Panc1 (cell line): ENCODE measurements around the gene NFU1. TPM values are rescaled to one million over a fixed set of nuclear protein-coding genes. Genes with fewer than 3 reads are reported as not detected.

Experiments used
- ATAC-seq: fragments of 200-7000 bp; cut with Tn5 transposase; 2 replicates; pipeline ENCODE4 v1.9.1; 2020; ENCODE audit warnings: mild to moderate bottlenecking, moderate library complexity
- BruUV-seq: library from RNA; stranded (reverse); fragments of 400-500 nt; replicated peaks from 2 replicates; lab custom pipeline; 2021; lab: Mats Ljungman, UMichigan
- CTCF ChIA-PET: fragments of 300-600 bp; sonication (Branson Sonifier 250); formaldehyde crosslinking; loops from one replicate; lab custom pipeline; 2022; ENCODE audit warnings: antibody characterized with exemption; lab: Charles Lee
- POLR2A ChIA-PET: fragments of 300-600 bp; sonication (Branson Sonifier 250); formaldehyde crosslinking; loops from one replicate; lab custom pipeline; 2022; ENCODE audit warnings: antibody characterized with exemption; lab: Charles Lee
- DNase-seq: peaks from one replicate; pipeline ENCODE4 v3.0.0-alpha.2; 2010; ENCODE audit warnings: low read depth, low spot score
- H3K27ac ChIP-seq: 2 replicates; pipeline ENCODE4 v1.5.1; 2011; ENCODE audit warnings: mild to moderate bottlenecking, low read length, inconsistent platforms
- H3K27me3 ChIP-seq: fragments of 200-500 bp; sonication (Bioruptor generic); 2 replicates; pipeline ENCODE4 v1.6.0; 2014; ENCODE audit warnings: low read length, inconsistent platforms; ENCODE audit not compliant: control insufficient read depth, insufficient read depth
- H3K36me3 ChIP-seq: fragments of 200-500 bp; sonication (Bioruptor generic); 2 replicates; pipeline ENCODE4 v1.5.1; 2014; ENCODE audit warnings: inconsistent platforms, mild to moderate bottlenecking, low read length, moderate library complexity; ENCODE audit not compliant: control insufficient read depth, insufficient read depth
- H3K4me1 ChIP-seq: 2 replicates; pipeline ENCODE4 v1.5.1; 2011; ENCODE audit warnings: inconsistent platforms, mild to moderate bottlenecking, low read length, moderate library complexity; ENCODE audit not compliant: control insufficient read depth, insufficient read depth
- H3K4me3 ChIP-seq, 2 experiments: 2 replicates each; pipeline ENCODE4 v1.5.1; 2011 to 2012; ENCODE audit warnings: low read depth in 2 of 2, low read length in 2 of 2, mild to moderate bottlenecking in 2 of 2, inconsistent platforms in 1 of 2, moderate library complexity in 1 of 2
- H3K9me3 ChIP-seq: fragments of 200-500 bp; sonication (Bioruptor generic); 2 replicates; pipeline ENCODE4 v1.5.1; 2014; ENCODE audit warnings: low read depth, mild to moderate bottlenecking, inconsistent platforms, low read length, moderate library complexity; ENCODE audit not compliant: control insufficient read depth, insufficient read depth
- POLR2AphosphoS5 ChIP-seq: IDR thresholded peaks from 2 replicates; pipeline ENCODE4 v1.6.1; 2012; ENCODE audit warnings: mild to moderate bottlenecking, low read depth, low read length, moderate library complexity
- SIN3A ChIP-seq: IDR thresholded peaks from 2 replicates; pipeline ENCODE4 v1.6.1; 2012; ENCODE audit warnings: low read depth, mild to moderate bottlenecking, low read length, moderate library complexity, borderline replicate concordance; ENCODE audit not compliant: insufficient read depth
- TCF7L2 ChIP-seq: IDR thresholded peaks from 2 replicates; pipeline ENCODE4 v1.6.1; 2011; ENCODE audit warnings: mild to moderate bottlenecking, low read depth, low read length, inconsistent platforms
- in situ Hi-C: cut with HindIII; loops from 2 replicates; pipeline ENCODE4 v1.10.0; 2016; ENCODE audit warnings: low sequenced_read_pairs, low pct_unique_long_range_greater_than_20kb
- intact Hi-C: fragments of 100-400 bp; cut with micrococcal nuclease; formaldehyde crosslinking; loops from one replicate; pipeline ENCODE4 v1.10.0; 2022; ENCODE audit not compliant: unreplicated experiment
- total RNA-seq: library from RNA; stranded (reverse); gene quantifications from one replicate; pipeline ENCODE4 v1.2.1, GENCODE V29; 2021; ENCODE audit not compliant: unreplicated experiment
- TF ChIP-seq, protein P1 (sequence below): fragments of 450-650 bp; IDR thresholded peaks from 2 replicates; pipeline ENCODE4 v1.5.1; 2017; ENCODE audit warnings: mild to moderate bottlenecking
- TF ChIP-seq, protein P2 (sequence below), 2 experiments: IDR thresholded peaks; 2 replicates each; pipeline ENCODE4 v1.6.1; 2011 to 2012; ENCODE audit warnings: low read depth in 2 of 2, control low read depth in 1 of 2, low read length in 1 of 2, mild to moderate bottlenecking in 1 of 2, moderate library complexity in 1 of 2; ENCODE audit not compliant: insufficient read depth in 1 of 2

NFU1 gene
- total RNA-seq, 1 experiment from 2014 or later, result 42.9 TPM

GRCh38 chr2:69452687-69453086 lies 15.5 kb upstream of the NFU1 start:
- intact Hi-C loops (no loop called here), in situ Hi-C loops (no loop called here)
- no peaks in the 10 kb centered on the region for H3K36me3 ChIP-seq
- TF ChIP-seq, protein P1, sequence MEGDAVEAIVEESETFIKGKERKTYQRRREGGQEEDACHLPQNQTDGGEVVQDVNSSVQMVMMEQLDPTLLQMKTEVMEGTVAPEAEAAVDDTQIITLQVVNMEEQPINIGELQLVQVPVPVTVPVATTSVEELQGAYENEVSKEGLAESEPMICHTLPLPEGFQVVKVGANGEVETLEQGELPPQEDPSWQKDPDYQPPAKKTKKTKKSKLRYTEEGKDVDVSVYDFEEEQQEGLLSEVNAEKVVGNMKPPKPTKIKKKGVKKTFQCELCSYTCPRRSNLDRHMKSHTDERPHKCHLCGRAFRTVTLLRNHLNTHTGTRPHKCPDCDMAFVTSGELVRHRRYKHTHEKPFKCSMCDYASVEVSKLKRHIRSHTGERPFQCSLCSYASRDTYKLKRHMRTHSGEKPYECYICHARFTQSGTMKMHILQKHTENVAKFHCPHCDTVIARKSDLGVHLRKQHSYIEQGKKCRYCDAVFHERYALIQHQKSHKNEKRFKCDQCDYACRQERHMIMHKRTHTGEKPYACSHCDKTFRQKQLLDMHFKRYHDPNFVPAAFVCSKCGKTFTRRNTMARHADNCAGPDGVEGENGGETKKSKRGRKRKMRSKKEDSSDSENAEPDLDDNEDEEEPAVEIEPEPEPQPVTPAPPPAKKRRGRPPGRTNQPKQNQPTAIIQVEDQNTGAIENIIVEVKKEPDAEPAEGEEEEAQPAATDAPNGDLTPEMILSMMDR, result no peak
- TF ChIP-seq SIN3A, result no peak
- TF ChIP-seq, protein P2, sequence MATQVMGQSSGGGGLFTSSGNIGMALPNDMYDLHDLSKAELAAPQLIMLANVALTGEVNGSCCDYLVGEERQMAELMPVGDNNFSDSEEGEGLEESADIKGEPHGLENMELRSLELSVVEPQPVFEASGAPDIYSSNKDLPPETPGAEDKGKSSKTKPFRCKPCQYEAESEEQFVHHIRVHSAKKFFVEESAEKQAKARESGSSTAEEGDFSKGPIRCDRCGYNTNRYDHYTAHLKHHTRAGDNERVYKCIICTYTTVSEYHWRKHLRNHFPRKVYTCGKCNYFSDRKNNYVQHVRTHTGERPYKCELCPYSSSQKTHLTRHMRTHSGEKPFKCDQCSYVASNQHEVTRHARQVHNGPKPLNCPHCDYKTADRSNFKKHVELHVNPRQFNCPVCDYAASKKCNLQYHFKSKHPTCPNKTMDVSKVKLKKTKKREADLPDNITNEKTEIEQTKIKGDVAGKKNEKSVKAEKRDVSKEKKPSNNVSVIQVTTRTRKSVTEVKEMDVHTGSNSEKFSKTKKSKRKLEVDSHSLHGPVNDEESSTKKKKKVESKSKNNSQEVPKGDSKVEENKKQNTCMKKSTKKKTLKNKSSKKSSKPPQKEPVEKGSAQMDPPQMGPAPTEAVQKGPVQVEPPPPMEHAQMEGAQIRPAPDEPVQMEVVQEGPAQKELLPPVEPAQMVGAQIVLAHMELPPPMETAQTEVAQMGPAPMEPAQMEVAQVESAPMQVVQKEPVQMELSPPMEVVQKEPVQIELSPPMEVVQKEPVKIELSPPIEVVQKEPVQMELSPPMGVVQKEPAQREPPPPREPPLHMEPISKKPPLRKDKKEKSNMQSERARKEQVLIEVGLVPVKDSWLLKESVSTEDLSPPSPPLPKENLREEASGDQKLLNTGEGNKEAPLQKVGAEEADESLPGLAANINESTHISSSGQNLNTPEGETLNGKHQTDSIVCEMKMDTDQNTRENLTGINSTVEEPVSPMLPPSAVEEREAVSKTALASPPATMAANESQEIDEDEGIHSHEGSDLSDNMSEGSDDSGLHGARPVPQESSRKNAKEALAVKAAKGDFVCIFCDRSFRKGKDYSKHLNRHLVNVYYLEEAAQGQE (IDR thresholded peaks at IDR 0.05; ENCODE audit: insufficient read depth in 1 of 2, low read depth in 2 of 2, low read length in 1 of 2), result no peak
- H3K4me1 ChIP-seq, result no peaks in the 10 kb centered on the region
- H3K27ac ChIP-seq, result no peak overlapping the region
- ChIA-PET POLR2A (no interaction called here), CTCF (no interaction called here)
- ATAC-seq (no peak), DNase-seq (no peak)
- no peak overlapping the region for H3K4me3 ChIP-seq
- H3K9me3 ChIP-seq, result no peaks in the 10 kb centered on the region
- BruUV-seq, result no TSS peak
- no peaks in the 10 kb centered on the region for H3K27me3 ChIP-seq

- TF ChIP-seq, protein P2 (IDR thresholded peaks at IDR 0.05; ENCODE audit: insufficient read depth in 1 of 2, low read depth in 2 of 2, low read length in 1 of 2), result no peak
- TF ChIP-seq TCF7L2, result no peak
- no peak for TF ChIP-seq POLR2AphosphoS5
- TF ChIP-seq, protein P1, result no peak
- TF ChIP-seq SIN3A, result no peak
- no TSS peak for BruUV-seq
- ATAC-seq (no peak), DNase-seq (no peak)
- intact Hi-C loops (no loop called here), in situ Hi-C loops (no loop called here)
- Histone ChIP-seq H3K4me3 (no peak overlapping the region), H3K27me3 (no peaks in the 10 kb centered on the region), H3K9me3 (no peaks in the 10 kb centered on the region), H3K36me3 (no peaks in the 10 kb centered on the region), H3K27ac (no peak overlapping the region), H3K4me1 (no peaks in the 10 kb centered on the region)
- POLR2A ChIA-PET, result interaction anchor here (0.5 kb wide), 1 partner anchor 489 kb away, joined by 5 read pairs; no protein-coding TSS in a partner anchor
- CTCF ChIA-PET, result no interaction called here
Measured at GRCh38 chr2:69450735-69451416, 13.6 kb upstream of the NFU1 start.
